Cardiac muscle cell (in vitro differentiated cells and primary cell): ENCODE data around the gene KIF3B. TPM values are rescaled to one million over a fixed set of nuclear protein-coding genes. Genes with fewer than 3 reads are reported as not detected.

Source experiments
- DNase-seq, 2 donors: peaks; one replicate each; pipeline versions ENCODE4 v3.0.0 to v3.0.0-alpha.2; 2010 to 2017; ENCODE audit warnings: low read depth in 1 of 2, low spot score in 1 of 2
- H3K27ac ChIP-seq: fragments of 200-600 bp; sonication (generic); 2 replicates; pipeline ENCODE4 v1.5.1; 2016
- H3K27me3 ChIP-seq: fragments of 200-600 bp; sonication (generic); 2 replicates; pipeline ENCODE4 v1.6.0; 2016; ENCODE audit warnings: control low read depth
- H3K36me3 ChIP-seq: fragments of 200-600 bp; sonication (generic); 2 replicates; pipeline ENCODE4 v1.5.1; 2016; ENCODE audit warnings: control low read depth
- H3K4me1 ChIP-seq: fragments of 200-600 bp; sonication (generic); 2 replicates; pipeline ENCODE4 v1.8.1; 2017; ENCODE audit warnings: low read depth, mild to moderate bottlenecking, mixed run types
- H3K4me3 ChIP-seq: fragments of 200-600 bp; sonication (generic); 2 replicates; pipeline ENCODE4 v1.5.1; 2016; ENCODE audit warnings: mild to moderate bottlenecking
- H3K9me3 ChIP-seq: fragments of 200-600 bp; sonication (generic); 2 replicates; pipeline ENCODE4 v1.5.1; 2017; ENCODE audit warnings: low read depth, mild to moderate bottlenecking, control low read depth
- CTCF ChIP-seq: IDR thresholded peaks from 2 replicates; pipeline ENCODE4 v1.5.1; 2012; ENCODE audit warnings: low read depth, mild to moderate bottlenecking, low read length
- polyA plus RNA-seq: library from polyadenylated mRNA; unstranded; fragments of >200 nt; fragmentation: Nextera tagmentation; extraction: Ambion mirVana; gene quantifications from 2 replicates; pipeline ENCODE4 v1.2.1, GENCODE V29; 2016
- total RNA-seq: library from RNA; depleted of rRNA; stranded (reverse); fragments of >200 nt; gene quantifications from 2 replicates; pipeline ENCODE4 v1.2.3, GENCODE V29; 2016

KIF3B gene
- total and polyA plus RNA-seq, 2 experiments from 2014 or later = 6.2 to 13.2 TPM

- H3K36me3 ChIP-seq = no peaks in the 10 kb centered on the region
- H3K27ac ChIP-seq = peak overlapping the region; percentile 61
- no peaks in the 10 kb centered on the region for H3K9me3 ChIP-seq
- H3K27me3 ChIP-seq = no peaks in the 10 kb centered on the region
- peaks cover 16% of the 10 kb centered on the region for H3K4me1 ChIP-seq
- H3K4me3 ChIP-seq = peak overlapping the region; percentile 29
- peak in 1 of 2 donors; percentile 64 for DNase-seq
- no peak for TF ChIP-seq CTCF
These were observed 79.3 kb downstream of the KIF3B start for GRCh38 chr20:32356622-32357374.

- Histone ChIP-seq H3K9me3 (no peaks in the 10 kb centered on the region), H3K4me1 (peaks cover 16% of the 10 kb centered on the region), H3K27ac (peak overlapping the region; percentile 61), H3K4me3 (peak overlapping the region; percentile 29), H3K27me3 (no peaks in the 10 kb centered on the region), H3K36me3 (no peaks in the 10 kb centered on the region)
- peak; percentile 50 to 54 for DNase-seq
- TF ChIP-seq CTCF = no peak
These were observed 80.0 kb downstream of the KIF3B start for GRCh38 chr20:32357375-32357868.

- no peak for TF ChIP-seq CTCF
- no peaks in the 10 kb centered on the region for H3K36me3 ChIP-seq
- H3K4me1 ChIP-seq = peaks cover 19% of the 10 kb centered on the region
- peak within 1 kb of the TSS; percentile 79 for H3K4me3 ChIP-seq
- peak within 1 kb of the TSS; percentile 99 for H3K27ac ChIP-seq
- peak; percentile 99 for DNase-seq
- H3K27me3 ChIP-seq = no peaks in the 10 kb centered on the region
- no peaks in the 10 kb centered on the region for H3K9me3 ChIP-seq
These were observed 80.6 kb downstream of the KIF3B start, which contains the start of gene ASXL1 for GRCh38 chr20:32357869-32358631. TSS of gene ASXL1 (plus strand) at chr20:32358331. CDS start at chr20:32358776, 445 bp downstream.

GRCh38 chr20:32358632-32358882 lies 81.1 kb downstream of the KIF3B start:
- peak overlapping the region; percentile 99 for H3K27ac ChIP-seq

More at GRCh38 chr20:32358632-32358882, 81.1 kb downstream of the KIF3B start:
- Histone ChIP-seq H3K4me3 (peak overlapping the region; percentile 79), H3K27me3 (no peaks in the 10 kb centered on the region), H3K4me1 (peaks cover 22% of the 10 kb centered on the region), H3K9me3 (no peaks in the 10 kb centered on the region), H3K36me3 (no peaks in the 10 kb centered on the region)
- DNase-seq = no peak
- TF ChIP-seq CTCF = no peak
